Occipital lobe (tissue), 2 donors: ENCODE results near the gene IKZF3. TPM values are rescaled to one million over a fixed set of nuclear protein-coding genes. Genes with fewer than 3 reads are reported as not detected.
"Not testable (repeated sequence)": the region's sequence is repeated elsewhere in the genome, so short reads cannot be mapped to it uniquely, and the experiment has no call there.

Experiments
- DNase-seq: peaks from one replicate; lab custom pipeline; 2025; lab: John Stamatoyannopoulos, UW
- total RNA-seq: library from RNA; depleted of rRNA; stranded (reverse); fragments of >200 nt; gene quantifications from one replicate; pipeline ENCODE4 v1.2.3, GENCODE V29; 2014

Gene IKZF3
- total RNA-seq, 1 donor from 2014 or later, result 0.16 TPM

DNA sequence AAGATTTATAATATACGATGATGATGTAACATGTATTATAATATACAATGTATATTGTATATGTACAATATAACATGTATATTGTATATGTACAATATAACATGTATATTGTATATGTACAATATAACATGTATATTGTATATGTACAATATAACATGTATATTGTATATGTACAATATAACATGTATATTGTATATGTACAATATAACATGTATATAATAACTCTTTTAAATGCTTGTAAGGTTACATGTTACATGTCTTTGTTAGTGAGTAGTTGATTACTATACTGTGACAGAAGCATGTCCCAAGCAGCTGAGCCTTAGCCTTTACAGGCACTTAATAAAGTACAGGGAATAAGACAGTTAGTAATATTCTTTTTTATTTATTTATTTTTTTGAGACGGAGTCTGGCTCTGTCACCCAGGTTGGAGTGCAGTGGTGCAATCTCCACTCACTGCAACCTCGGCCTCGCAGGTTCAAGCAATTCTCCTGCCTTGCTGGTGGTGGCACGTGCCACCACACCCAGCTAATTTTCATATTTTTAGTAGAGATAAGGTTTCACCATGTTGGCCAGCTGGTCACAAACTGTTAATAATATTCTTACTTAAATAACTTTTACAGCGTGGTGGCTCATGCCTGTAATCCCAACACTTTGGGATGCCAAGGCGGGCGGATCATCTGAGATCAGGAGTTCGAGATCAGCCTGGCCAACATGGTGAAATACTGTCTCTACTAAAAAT is 8.0 kb downstream of the IKZF3 start:
- DNase-seq, result not testable (repeated sequence)

DNA sequence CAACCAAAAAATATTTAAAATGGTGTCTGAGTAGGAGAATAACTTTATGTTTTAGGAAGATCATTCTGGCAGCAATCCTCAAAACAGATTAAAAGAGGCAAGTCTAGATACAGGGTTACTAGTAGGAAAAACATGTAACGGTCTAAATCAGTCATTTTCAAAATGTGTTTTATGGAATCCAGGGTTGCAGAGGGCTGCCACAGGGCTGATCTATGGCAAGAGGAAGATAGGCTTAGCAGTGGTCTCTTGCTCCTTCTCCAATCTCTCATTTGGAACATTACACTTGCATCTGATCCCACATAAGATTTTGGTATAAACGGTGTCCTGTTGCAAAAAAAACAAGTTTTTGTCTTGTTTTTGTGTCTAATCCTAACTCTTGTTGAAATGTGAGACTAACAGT is 9.2 kb downstream of the IKZF3 start:
- DNase-seq, result no peak

DNA sequence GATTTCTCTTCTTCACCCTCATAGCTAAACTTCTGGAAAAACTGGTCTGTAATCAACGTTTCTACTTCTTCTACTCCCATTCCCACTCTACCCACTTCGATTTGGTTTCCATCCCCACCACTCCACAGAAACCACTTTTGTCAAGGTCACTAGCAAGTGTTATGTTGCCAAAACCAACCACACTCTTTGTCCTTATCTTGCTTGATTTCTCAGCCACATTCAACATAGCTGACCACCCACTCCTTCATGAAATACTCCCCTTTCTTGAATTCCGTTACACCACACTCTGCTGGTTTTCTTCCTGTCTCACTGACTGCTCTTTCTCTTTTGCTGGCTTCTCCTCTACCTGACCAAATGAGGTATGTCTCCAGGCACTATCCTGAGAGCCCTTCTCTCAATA is 11.9 kb downstream of the IKZF3 start:
- DNase-seq, result no peak

DNA sequence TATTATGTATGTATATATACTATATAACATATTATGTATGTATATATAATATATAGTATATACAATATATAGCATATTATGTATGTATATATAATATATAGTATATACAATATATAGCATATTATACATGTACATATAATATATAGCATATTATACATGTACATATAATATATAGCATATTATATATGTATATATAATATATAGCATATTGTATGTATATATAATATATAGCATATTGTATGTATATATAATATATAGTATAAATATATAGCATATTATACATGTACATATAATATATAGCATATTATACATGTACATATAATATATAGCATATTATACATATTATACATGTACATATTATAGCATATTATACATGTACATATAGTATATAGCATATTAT is 13.9 kb downstream of the IKZF3 start:
- DNase-seq, result not testable (repeated sequence)

GRCh38 chr17:39848600-39848999 is 15.5 kb downstream of the IKZF3 start:
- DNase-seq, result no peak

DNA sequence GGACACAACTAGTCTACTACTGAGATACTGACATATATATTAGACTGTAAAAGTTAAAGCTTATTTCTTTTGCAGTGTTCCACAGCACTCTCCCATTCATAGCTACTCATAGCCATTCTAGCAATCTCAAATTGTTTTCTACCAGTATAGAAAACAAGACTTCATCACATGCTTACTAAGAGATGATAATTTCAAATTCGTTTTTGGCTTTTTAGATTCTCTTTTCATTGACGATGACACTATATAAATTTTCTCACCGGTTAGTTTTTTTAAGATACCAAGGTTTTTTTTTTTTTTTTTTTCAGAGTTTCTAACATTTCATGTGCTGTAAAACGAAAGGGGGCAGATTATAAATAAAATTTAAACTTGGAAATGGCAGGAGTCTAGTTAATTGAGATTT is 17.9 kb downstream of the IKZF3 start:
- no peak for DNase-seq

GRCh38 chr17:39845052-39845846 is 18.9 kb downstream of the IKZF3 start:
- DNase-seq, result no peak

GRCh38 chr17:39841134-39841683 is 22.9 kb downstream of the IKZF3 start:
- no peak for DNase-seq

- no peak for DNase-seq
Measured at GRCh38 chr17:39838784-39839183, 25.3 kb downstream of the IKZF3 start.

DNA sequence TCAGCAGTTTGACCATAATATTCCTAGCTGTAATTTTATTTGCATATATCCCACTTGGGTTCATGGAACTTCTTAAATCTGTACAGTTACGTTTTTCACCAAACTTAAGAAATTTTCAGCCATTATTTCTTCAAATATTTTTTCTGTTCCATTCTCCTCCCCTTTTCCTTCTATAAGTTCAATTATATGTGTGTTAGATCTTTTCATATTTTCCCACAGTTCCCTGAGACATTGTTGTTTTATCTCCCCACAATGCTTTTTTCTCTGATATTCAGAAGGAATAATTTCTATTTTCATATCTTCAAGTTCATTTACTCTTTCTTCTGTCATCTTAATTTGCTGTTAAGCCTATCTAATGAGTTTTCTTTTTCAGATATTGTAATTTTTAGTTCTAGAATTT is 26.1 kb downstream of the IKZF3 start:
- no peak for DNase-seq

DNA sequence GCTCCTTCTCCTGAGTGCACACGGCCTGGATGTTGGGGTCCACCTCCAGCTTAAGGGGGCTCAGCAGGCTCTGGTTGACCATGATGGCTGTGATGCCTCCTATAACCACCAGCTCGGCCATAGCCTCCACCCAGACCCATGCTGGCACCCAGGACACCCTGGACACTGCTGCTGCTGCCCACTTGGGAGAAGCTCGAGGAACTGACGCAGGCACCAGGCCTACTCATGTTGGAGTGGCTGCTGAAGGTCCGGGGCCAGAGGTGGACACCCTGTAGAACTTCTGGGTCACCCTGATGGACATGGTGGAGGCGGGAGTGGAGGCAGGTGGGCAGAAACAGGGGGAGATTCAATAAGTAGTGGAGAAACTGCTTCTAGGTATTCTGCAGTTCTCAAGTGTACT is 28.0 kb downstream of the IKZF3 start:
- DNase-seq, result no peak

DNA sequence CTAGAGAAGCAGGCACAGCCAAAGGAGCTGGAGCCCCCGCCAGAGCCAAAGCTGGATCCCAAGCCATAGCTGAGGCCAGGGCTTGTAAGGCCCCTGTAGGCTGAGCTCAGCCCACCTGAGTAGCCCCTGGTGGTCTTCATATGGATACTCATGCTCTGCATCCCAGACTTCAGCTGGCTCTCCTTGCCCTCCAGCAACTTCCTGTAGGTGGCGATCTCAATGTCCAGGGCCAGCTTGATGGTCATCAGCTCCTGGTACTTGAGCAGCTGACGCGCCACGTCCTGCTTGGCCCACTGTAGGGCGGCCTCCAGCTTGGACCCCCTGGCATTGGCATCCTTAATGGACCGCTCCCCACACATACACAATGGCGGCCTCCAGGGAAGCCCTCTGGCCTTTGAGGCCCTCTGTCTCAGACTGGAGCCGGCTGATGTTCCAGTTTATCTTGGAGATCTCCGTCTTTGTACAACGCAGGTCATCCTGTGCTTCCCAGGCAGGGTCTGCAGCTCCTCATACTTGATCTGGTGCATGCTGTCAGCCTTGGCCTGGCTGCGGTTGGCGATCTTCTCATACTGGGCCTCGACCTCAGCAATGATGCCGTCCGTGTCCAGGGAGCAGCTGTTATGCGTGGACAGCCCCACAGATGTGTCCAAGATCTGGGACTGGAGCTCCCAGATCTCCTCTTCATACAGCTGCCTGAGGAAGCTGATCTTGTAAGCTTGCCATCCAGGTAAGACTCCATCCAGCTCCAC is 28.9 kb downstream of the IKZF3 start:
- DNase-seq, result no peak

DNA sequence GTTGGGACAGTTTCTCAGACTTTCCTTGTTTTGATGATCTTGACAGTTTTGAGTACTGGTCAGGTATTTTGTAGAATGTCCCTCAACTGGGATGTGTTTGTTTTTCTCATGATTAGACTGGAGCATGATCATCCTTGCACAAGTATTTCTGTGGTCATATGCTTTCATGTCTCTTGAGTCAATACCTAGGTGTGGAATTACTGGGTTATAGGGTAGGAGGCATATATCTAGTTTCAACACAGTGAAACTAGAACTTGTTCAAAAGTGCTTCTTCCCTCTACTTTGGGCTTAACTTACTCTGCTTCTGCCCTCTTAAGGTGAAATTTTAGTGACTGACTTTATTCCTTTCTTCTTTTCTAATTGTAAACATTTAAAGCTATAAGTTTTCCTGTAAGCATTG is 30.1 kb downstream of the IKZF3 start:
- no peak for DNase-seq

DNA sequence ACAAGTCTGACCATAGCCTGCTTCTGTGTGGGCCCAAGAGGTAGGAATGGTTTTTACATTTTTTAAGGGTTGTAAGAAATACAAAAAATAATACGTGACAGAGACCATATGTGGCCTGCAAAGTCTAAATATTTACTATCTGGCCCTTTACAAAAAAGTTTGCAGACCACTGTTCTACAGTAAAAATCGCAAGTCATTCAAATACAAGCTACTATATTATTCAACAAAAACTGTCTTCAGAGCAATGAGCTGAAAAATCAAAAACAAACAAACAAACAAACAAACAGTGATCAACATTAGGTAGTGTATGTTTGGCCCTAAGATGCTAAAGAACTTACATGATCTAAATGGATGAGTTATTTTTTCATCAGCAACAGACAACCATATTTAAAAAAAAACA is 32.5 kb downstream of the IKZF3 start:
- DNase-seq, result no peak

GRCh38 chr17:39828443-39828842 is 35.7 kb downstream of the IKZF3 start:
- no peak for DNase-seq

- DNase-seq, result no peak
Measured at GRCh38 chr17:39826334-39826733, 37.8 kb downstream of the IKZF3 start.

GRCh38 chr17:39823407-39824054 is 40.6 kb downstream of the IKZF3 start:
- no peak for DNase-seq

DNA sequence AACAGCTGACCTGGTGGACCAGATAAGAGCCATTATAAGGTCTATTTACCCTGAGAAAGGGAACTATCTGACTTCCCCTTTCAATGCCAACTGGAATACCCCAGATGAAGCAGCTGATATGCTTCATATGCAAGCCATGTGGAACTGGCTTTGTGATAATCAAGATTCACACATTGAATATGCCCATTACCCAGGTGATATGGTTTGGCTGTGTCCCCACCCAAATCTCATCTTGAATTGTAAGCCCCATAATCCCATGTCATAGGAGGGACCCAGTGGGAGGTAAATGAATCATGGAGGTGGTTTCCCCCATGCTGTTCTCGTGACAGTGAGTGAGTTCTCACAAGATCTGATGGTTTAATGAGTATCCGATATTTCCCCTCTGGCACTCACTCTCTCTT is 42.1 kb downstream of the IKZF3 start:
- DNase-seq, result no peak

GRCh38 chr17:39820987-39821386 is 43.1 kb downstream of the IKZF3 start:
- no peak for DNase-seq

DNA sequence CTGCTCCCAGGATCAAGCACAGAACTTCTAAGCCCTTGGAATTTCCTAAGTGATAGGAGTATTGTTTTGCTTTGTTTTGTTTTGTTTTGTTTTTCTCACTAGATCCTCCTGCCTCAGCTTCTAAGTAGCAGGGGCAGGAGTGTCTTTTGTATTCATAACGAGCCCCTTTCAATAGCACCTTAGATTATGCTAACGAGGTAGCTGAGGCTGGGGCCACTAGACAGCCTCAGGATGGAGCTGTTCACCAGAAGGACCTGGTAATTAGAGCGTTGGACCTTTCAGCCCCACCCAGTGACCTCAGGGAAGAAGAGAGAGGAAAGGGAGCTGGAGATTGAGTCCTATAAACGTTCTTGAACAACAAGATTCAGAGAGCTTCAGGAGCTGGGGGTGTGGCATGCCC is 43.6 kb downstream of the IKZF3 start:
- DNase-seq, result no peak

GRCh38 chr17:39818358-39819000 is 45.6 kb downstream of the IKZF3 start:
- DNase-seq, result no peak
